Subcutaneous abdominal adipose tissue (tissue), 5 donors: Measurements from ENCODE around the gene MRAS.

Source experiments
- H3K27ac ChIP-seq: one replicate; pipeline ENCODE4 v1.7.0; 2013; ENCODE audit warnings: low read depth, mild to moderate bottlenecking, inconsistent platforms, low read length, moderate library complexity
- H3K27me3 ChIP-seq, 5 donors: one replicate each; pipeline ENCODE4 v1.7.0; 2013; ENCODE audit warnings: low read length in 5 of 5, inconsistent platforms in 1 of 5; ENCODE audit not compliant: control insufficient read depth in 5 of 5, insufficient read depth in 4 of 5
- H3K36me3 ChIP-seq, 5 donors: one replicate each; pipeline ENCODE4 v1.7.0; 2013; ENCODE audit warnings: low read length in 5 of 5; ENCODE audit not compliant: control insufficient read depth in 5 of 5, insufficient read depth in 5 of 5
- H3K4me1 ChIP-seq, 5 donors: one replicate each; pipeline ENCODE4 v1.7.0; 2013; ENCODE audit warnings: low read length in 5 of 5, mild to moderate bottlenecking in 3 of 5, moderate library complexity in 1 of 5; ENCODE audit not compliant: control insufficient read depth in 5 of 5, insufficient read depth in 5 of 5
- H3K4me3 ChIP-seq, 5 donors: one replicate each; pipeline ENCODE4 v1.7.0; 2013; ENCODE audit warnings: low read length in 5 of 5, low read depth in 1 of 5
- H3K9ac ChIP-seq, 5 donors: one replicate each; pipeline ENCODE4 v1.7.0; 2013; ENCODE audit warnings: low read length in 5 of 5, mild to moderate bottlenecking in 4 of 5, moderate library complexity in 3 of 5
- H3K9me3 ChIP-seq, 5 donors: one replicate each; pipeline ENCODE4 v1.7.0; 2013; ENCODE audit warnings: low read length in 5 of 5; ENCODE audit not compliant: control insufficient read depth in 5 of 5
- donor health status: healthy.
- donor health status: healthy.
- donor health status: healthy.
- donor health status: healthy.
- donor health status: healthy.

MRAS gene

DNA sequence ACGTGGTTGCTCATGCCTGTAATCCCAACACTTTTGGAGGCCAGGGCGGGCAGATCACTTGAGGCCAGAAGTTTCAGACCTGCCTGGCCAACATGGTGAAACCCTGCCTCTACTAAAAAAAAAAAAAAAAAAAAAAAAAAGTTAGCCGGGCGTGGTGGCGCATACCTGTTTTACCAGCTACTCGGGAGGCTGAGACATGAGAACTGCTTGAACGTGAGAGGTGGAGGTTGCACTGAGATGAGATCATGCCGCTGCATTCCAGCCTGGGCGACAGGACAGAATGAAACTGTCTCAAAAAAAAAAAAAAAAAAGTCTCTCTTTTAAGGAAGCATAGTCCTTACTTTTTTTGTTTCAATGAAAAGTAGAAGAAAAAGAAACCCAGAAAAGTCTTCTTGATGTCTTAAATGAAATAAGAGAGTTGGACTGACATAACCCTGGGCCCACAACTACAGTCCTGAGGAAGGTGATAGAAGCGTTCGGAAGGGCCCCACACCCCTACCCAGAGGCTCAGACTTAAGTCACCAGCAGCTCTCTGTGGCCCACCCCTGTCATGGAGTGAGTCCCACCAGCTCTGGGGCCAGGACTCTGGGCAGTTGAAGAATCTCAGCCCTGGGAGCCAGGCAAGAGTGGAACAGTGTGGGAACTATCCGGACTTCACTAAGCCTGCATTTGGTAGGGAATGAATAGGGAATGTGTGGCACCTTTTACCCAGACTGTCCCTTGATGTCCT, 21.3 kb upstream of the MRAS start:
- H3K27me3 ChIP-seq = no peaks in the 10 kb centered on the region

GRCh38 chr3:138327831-138328230, 20.5 kb upstream of the MRAS start:
- Histone ChIP-seq H3K9ac (no peak overlapping the region), H3K9me3 (no peaks in the 10 kb centered on the region), H3K27me3 (no peaks in the 10 kb centered on the region), H3K4me1 (peaks cover 4 to 41% (median 34%) of the 10 kb centered on the region in 5 donors), H3K27ac (no peak overlapping the region), H3K36me3 (no peaks in the 10 kb centered on the region), H3K4me3 (no peak overlapping the region)

More for the DNA sequence above, 21.3 kb upstream of the MRAS start:
- H3K9me3 ChIP-seq = no peaks in the 10 kb centered on the region
- H3K27ac ChIP-seq = no peak overlapping the region
- peaks cover 4 to 48% (median 34%) of the 10 kb centered on the region in 5 donors for H3K4me1 ChIP-seq
- no peaks in the 10 kb centered on the region for H3K36me3 ChIP-seq
- H3K4me3 ChIP-seq = no peak overlapping the region
- no peak overlapping the region for H3K9ac ChIP-seq

GRCh38 chr3:138328341-138328740, 20.0 kb upstream of the MRAS start:
- Histone ChIP-seq H3K4me1 (peaks cover 3 to 37% (median 33%) of the 10 kb centered on the region in 5 donors), H3K27me3 (no peaks in the 10 kb centered on the region), H3K36me3 (no peaks in the 10 kb centered on the region), H3K9me3 (no peaks in the 10 kb centered on the region), H3K4me3 (no peak overlapping the region), H3K27ac (no peak overlapping the region), H3K9ac (no peak overlapping the region)

GRCh38 chr3:138329127-138329983, 19.0 kb upstream of the MRAS start, which contains the start of gene NME9:
NME9 (minus strand) TSS chr3:138329851; CDS start chr3:138329335, 516 bp downstream.
- Histone ChIP-seq H3K27me3 (no peaks in the 10 kb centered on the region), H3K4me1 (peaks cover 0 to 27% (median 23%) of the 10 kb centered on the region in 5 donors), H3K4me3 (peak within 1 kb of the TSS; percentile 54 to 77 (median 69)), H3K27ac (no peak within 1 kb of the TSS), H3K36me3 (no peaks in the 10 kb centered on the region), H3K9ac (peak within 1 kb of the TSS in 4 of 5 donors; percentile 48 to 68 (median 62)), H3K9me3 (no peaks in the 10 kb centered on the region)

- no peak overlapping the region for H3K9ac ChIP-seq
- no peaks in the 10 kb centered on the region for H3K9me3 ChIP-seq
- peaks cover 0 to 21% (median 18%) of the 10 kb centered on the region in 5 donors for H3K4me1 ChIP-seq
- H3K27ac ChIP-seq = no peak overlapping the region
- H3K27me3 ChIP-seq = no peaks in the 10 kb centered on the region
- no peaks in the 10 kb centered on the region for H3K36me3 ChIP-seq
- H3K4me3 ChIP-seq = peak overlapping the region; percentile 38 to 77 (median 69)
Measured at GRCh38 chr3:138329984-138330293, 18.4 kb upstream of the MRAS start.

DNA sequence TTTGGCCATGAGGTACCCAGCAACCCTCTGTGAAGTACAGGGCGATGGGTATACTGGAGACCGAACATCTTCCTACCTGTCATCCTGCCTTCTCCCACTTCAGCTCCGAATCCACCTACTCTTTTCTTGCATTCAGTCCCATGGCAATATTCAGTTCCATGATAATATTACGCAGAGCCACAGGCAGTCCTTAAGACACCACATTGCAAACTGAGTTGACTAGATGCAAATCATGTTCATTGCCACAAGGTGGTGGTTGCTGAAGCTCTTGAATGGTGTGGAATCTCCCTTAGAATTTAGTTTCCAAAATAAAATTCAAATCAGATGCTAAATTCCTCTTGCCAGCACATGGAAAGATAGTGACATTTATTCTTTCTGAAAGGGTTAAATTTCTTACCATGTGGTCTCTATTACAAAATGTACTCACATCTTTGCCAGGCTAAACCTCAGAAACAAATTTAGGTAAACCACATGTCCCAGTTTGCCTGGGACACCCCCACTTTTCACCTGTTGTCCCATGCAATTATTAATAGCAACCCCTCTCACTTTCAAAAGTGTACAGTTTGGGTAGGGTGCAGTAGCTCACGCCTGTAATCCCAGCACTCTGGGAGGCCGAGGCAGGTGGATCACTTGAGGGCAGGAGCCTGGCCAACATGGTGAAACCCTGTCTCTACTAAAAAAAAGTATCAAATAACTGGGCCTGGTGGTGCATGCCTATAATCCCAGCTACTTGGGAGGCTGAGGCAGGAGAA, 17.1 kb upstream of the MRAS start:
- Histone ChIP-seq H3K4me3 (no peak overlapping the region), H3K27me3 (no peaks in the 10 kb centered on the region)

GRCh38 chr3:138332472-138333073, 15.8 kb upstream of the MRAS start:
- H3K4me1 ChIP-seq = peaks cover 0 to 18% (median 18%) of the 10 kb centered on the region in 5 donors
- no peak overlapping the region for H3K9ac ChIP-seq
- no peak overlapping the region for H3K4me3 ChIP-seq
- H3K9me3 ChIP-seq = no peaks in the 10 kb centered on the region
- H3K27me3 ChIP-seq = no peaks in the 10 kb centered on the region
- no peaks in the 10 kb centered on the region for H3K36me3 ChIP-seq
- no peak overlapping the region for H3K27ac ChIP-seq

More for the DNA sequence above, 17.1 kb upstream of the MRAS start:
- no peaks in the 10 kb centered on the region for H3K9me3 ChIP-seq
- no peaks in the 10 kb centered on the region for H3K36me3 ChIP-seq
- no peak overlapping the region for H3K9ac ChIP-seq
- no peak overlapping the region for H3K27ac ChIP-seq
- peaks cover 0 to 18% (median 18%) of the 10 kb centered on the region in 5 donors for H3K4me1 ChIP-seq

- Histone ChIP-seq H3K27ac (no peak overlapping the region), H3K27me3 (no peaks in the 10 kb centered on the region), H3K9ac (no peak overlapping the region), H3K9me3 (no peaks in the 10 kb centered on the region), H3K4me1 (peaks cover 0 to 8% (median 4%) of the 10 kb centered on the region in 5 donors), H3K36me3 (no peaks in the 10 kb centered on the region), H3K4me3 (no peak overlapping the region)
Measured at GRCh38 chr3:138334608-138335007, 13.8 kb upstream of the MRAS start.

DNA sequence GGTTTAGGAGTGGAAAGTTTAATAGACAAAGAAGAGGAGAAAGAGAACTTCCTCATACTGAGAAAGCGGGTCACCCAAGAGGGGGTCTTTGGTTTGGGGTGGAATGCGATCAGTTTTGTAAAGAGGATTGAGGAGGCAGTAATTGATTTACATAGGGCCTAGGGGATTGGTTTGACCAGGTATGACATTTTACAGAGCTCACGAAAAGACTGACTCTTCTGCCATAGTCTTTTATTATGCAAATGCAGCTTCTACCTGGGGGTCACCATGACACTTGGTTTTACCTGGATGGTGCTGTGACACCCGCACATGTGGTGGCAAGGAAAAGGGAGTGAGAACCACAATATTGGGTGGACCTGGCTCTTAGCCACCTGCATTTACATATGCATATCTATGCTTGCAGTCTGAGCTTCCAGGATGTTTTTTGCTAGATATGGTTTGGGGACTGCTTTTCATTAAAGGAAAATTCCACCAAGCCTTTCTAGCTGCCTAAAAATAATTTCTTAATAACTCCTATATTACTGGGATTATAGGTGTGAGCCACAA, 11.9 kb upstream of the MRAS start:
- H3K9ac ChIP-seq = no peak overlapping the region
- H3K36me3 ChIP-seq = no peaks in the 10 kb centered on the region
- H3K27ac ChIP-seq = no peak overlapping the region
- no peaks in the 10 kb centered on the region for H3K9me3 ChIP-seq
- H3K4me3 ChIP-seq = no peak overlapping the region
- peaks cover 0 to 4% (median 0%) of the 10 kb centered on the region in 5 donors for H3K4me1 ChIP-seq
- no peaks in the 10 kb centered on the region for H3K27me3 ChIP-seq
